HepG2 (cell line): ENCODE measurements around the gene PEX14. TPM values are rescaled to one million over a fixed set of nuclear protein-coding genes. Genes with fewer than 3 reads are reported as not detected.

Experiments
- ATAC-seq: fragments of 200-7000 bp; cut with Tn5 transposase; 3 replicates; pipeline ENCODE4 v1.9.1; 2020; ENCODE audit warnings: mild to moderate bottlenecking, moderate library complexity
- BruUV-seq: library from RNA; stranded (reverse); fragments of 400-500 nt; replicated peaks from 2 replicates; lab custom pipeline; 2021; lab: Mats Ljungman, UMichigan
- CTCF ChIA-PET: fragments of 300-600 bp; formaldehyde crosslinking; extraction: SDS; loops from one replicate; lab custom pipeline; 2021; ENCODE audit warnings: low total read pairs, inconsistent platforms, low intra/inter-chr PET ratio; lab: Yijun Ruan, JAX
- POLR2A ChIA-PET: fragments of 350-600 bp; sonication (Branson Sonifier 250); formaldehyde crosslinking; loops from one replicate; lab custom pipeline; 2020; ENCODE audit warnings: antibody characterized with exemption, inconsistent platforms; lab: Yijun Ruan, JAX
- DNase-seq: peaks from one replicate; pipeline ENCODE4 v3.0.0-alpha.2; 2015; ENCODE audit warnings: low spot score
- FAIRE-seq: peaks from 3 replicates; lab custom pipeline; 2011; peaks lifted over from hg19 to GRCh38; lab: Jason Lieb, UNC
- H2AFZ ChIP-seq: one replicate; pipeline ENCODE4 v1.6.1; 2011; ENCODE audit warnings: low read length, inconsistent platforms
- H3K27ac ChIP-seq: fragments of 300-600 bp; 3 replicates; pipeline ENCODE4 v1.8.0; 2011; ENCODE audit warnings: mixed run types, mild to moderate bottlenecking, mixed read lengths, low read length, inconsistent platforms; ENCODE audit not compliant: insufficient read depth; ENCODE audit errors: extremely low read length
- H3K27me3 ChIP-seq, 2 experiments: fragments of 200-600 bp in 1 of 2; 2 replicates in 1 of 2; 3 replicates in 1 of 2; pipeline versions ENCODE4 v1.6.0 to v1.8.0; 2011; ENCODE audit warnings: low read length in 2 of 2, mild to moderate bottlenecking in 2 of 2, moderate library complexity in 2 of 2, inconsistent platforms in 1 of 2; ENCODE audit not compliant: insufficient read depth in 2 of 2, control insufficient read depth in 1 of 2
- H3K36me3 ChIP-seq, 2 experiments: fragments of 200-600 bp in 1 of 2; replicated peaks in 1 of 2; 2 replicates in 1 of 2; 3 replicates in 1 of 2; pipeline versions ENCODE4 v1.5.1 to v1.8.0; 2011; ENCODE audit warnings: low read length in 2 of 2, inconsistent platforms in 1 of 2; ENCODE audit not compliant: insufficient read depth in 2 of 2, control insufficient read depth in 1 of 2
- H3K4me1 ChIP-seq: 2 replicates; pipeline ENCODE4 v1.5.1; 2012; ENCODE audit warnings: low read length, inconsistent platforms; ENCODE audit not compliant: insufficient read depth
- H3K4me2 ChIP-seq: 2 replicates; pipeline ENCODE4 v1.6.0; 2011; ENCODE audit warnings: low read depth, low read length, inconsistent platforms
- H3K4me3 ChIP-seq, 3 experiments: fragments of 200-600 bp in 1 of 3; sonication (generic), shearing (Covaris generic) in 1 of 3; replicated peaks in 1 of 3; 2 replicates each; pipeline ENCODE4 v1.5.1; 2011 to 2016; ENCODE audit warnings: low read length in 3 of 3, inconsistent platforms in 2 of 3, low read depth in 2 of 3, mild to moderate bottlenecking in 2 of 3, control low read depth in 1 of 3, mixed read lengths in 1 of 3; ENCODE audit not compliant: insufficient read depth in 1 of 3
- H3K79me2 ChIP-seq: one replicate; pipeline ENCODE4 v1.6.1; 2011; ENCODE audit warnings: low read length, inconsistent platforms; ENCODE audit not compliant: insufficient read depth
- H3K9ac ChIP-seq: 2 replicates; pipeline ENCODE4 v1.6.0; 2011; ENCODE audit warnings: mild to moderate bottlenecking, low read depth, low read length, inconsistent platforms; ENCODE audit not compliant: insufficient read depth
- H3K9me3 ChIP-seq: 2 replicates; pipeline ENCODE4 v1.5.1; 2012; ENCODE audit warnings: mild to moderate bottlenecking, low read length
- H4K20me1 ChIP-seq: 2 replicates; pipeline ENCODE4 v1.6.0; 2011; ENCODE audit warnings: inconsistent platforms, mild to moderate bottlenecking, low read length, moderate library complexity; ENCODE audit not compliant: insufficient read depth
- ZHX1 ChIP-seq: sonication (generic); formaldehyde crosslinking; IDR thresholded peaks from 2 replicates; pipeline ENCODE4 v1.8.1; 2022; ENCODE audit warnings: low read depth, mild to moderate bottlenecking, missing genetic modification reagents
- WGBS: methylation state at CpG from one replicate; pipeline ENCODE4 v1.1.6; 2017; ENCODE audit warnings: low lambda C conversion rate; 5-methylcytosine and 5-hydroxymethylcytosine counted together
- in situ Hi-C: cut with HindIII; loops from 2 replicates; pipeline ENCODE4 v1.10.0; 2017; ENCODE audit warnings: low pct_unique_long_range_greater_than_20kb; ENCODE audit not compliant: extremely low pct_ligation_motif_present
- intact Hi-C: fragments of 100-400 bp; cut with micrococcal nuclease; formaldehyde crosslinking; loops from one replicate; pipeline ENCODE4 v1.10.0; 2022; ENCODE audit not compliant: unreplicated experiment
- polyA plus RNA-seq, 8 experiments: library from polyadenylated mRNA; depleted of rRNA in 3 of 8; stranded (reverse) in 7 of 8; unstranded in 1 of 8; fragments of >200 nt; fragmentation: Illumina TruSeq in 4 of 8; extraction: Trizol in 4 of 8; gene quantifications; 2 replicates each; pipeline versions ENCODE4 v1.2.1 to v1.2.3, GENCODE V29; 2011 to 2016; ENCODE audit warnings: low read depth in 4 of 8, missing spikeins in 1 of 8, mixed read lengths in 1 of 8; ENCODE audit not compliant: insufficient read depth in 1 of 8
- total RNA-seq, 5 experiments: library from RNA; depleted of rRNA; stranded (reverse); fragments of >200 nt; fragmentation: Illumina TruSeq; extraction: Trizol; gene quantifications; 2 replicates each; pipeline ENCODE4 v1.2.3, GENCODE V29; 2016; ENCODE audit warnings: low read depth in 1 of 5
- TF ChIP-seq, protein P1 (sequence below): sonication (generic); formaldehyde crosslinking; IDR thresholded peaks from 2 replicates; pipeline ENCODE4 v1.5.0; 2020; ENCODE audit warnings: missing genetic modification reagents, mild to moderate bottlenecking, borderline replicate concordance

Gene PEX14
- total and polyA plus RNA-seq, 2 of the 13 experiments (the other 11 are each of a cell fraction or from before 2014, with no cell fraction given) = 6.5 to 9.9 TPM

DNA sequence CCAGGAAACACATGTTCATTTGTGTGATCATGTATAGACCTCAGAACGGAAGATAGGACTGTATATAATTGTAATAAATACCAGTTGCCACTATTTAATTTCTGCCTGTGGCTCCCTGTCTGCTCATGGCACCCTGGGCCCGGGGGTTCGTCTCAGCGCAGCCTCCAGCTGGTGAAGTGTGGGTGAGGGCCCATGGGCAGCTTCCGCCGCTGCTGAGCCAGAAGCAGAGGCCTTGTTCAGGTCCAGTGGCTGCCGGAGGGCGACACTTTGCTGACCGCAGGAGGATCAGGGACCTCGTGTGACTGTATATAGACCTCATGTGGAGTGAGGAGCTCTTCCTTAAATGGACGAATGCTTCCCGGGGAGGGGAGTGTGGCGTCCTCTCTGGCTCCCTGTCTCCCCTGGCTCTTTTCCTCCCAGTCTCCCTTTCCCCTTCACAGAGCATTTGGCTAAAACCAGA lies 155.9 kb downstream of the PEX14 start:
- H3K27me3 ChIP-seq = no peaks in the 10 kb centered on the region

More for the DNA sequence above, 155.9 kb downstream of the PEX14 start:
- TF ChIP-seq, protein P1, sequence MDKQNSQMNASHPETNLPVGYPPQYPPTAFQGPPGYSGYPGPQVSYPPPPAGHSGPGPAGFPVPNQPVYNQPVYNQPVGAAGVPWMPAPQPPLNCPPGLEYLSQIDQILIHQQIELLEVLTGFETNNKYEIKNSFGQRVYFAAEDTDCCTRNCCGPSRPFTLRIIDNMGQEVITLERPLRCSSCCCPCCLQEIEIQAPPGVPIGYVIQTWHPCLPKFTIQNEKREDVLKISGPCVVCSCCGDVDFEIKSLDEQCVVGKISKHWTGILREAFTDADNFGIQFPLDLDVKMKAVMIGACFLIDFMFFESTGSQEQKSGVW = no peak
- TF ChIP-seq ZHX1 (CRISPR knock-in tag) = no peak
- WGBS = 96% methylated on average over 13 of the region's 13 CpGs
- peaks cover 0 to 9% of the 10 kb centered on the region in 2 experiments; a peak in 1 of 5 replicates for H3K36me3 ChIP-seq
- H3K4me2 ChIP-seq = no peak overlapping the region
- DNase-seq (no peak), ATAC-seq (no peak), FAIRE-seq (no peak)
- no peak overlapping the region for H3K27ac ChIP-seq
- in situ Hi-C loops = no loop called here
- no peak overlapping the region for H3K9ac ChIP-seq
- CTCF ChIA-PET = no interaction called here
- BruUV-seq = no TSS peak
- H3K9me3 ChIP-seq = no peaks in the 10 kb centered on the region
- H3K4me1 ChIP-seq = no peaks in the 10 kb centered on the region
- intact Hi-C loops = no loop called here
- H4K20me1 ChIP-seq = no peaks in the 10 kb centered on the region
- H2AFZ ChIP-seq = no peak overlapping the region
- H3K79me2 ChIP-seq = no peaks in the 10 kb centered on the region
- POLR2A ChIA-PET = no interaction called here
- no peak overlapping the region for H3K4me3 ChIP-seq
